ENCODE measurements around the gene LDAF1. TPM values are rescaled to one million over a fixed set of nuclear protein-coding genes. Genes with fewer than 3 reads are reported as not detected.
"Not testable (repeated sequence)": the region's sequence is repeated elsewhere in the genome, so short reads cannot be mapped to it uniquely, and the experiment has no call there.

LDAF1 gene
- 67.2 and 104 TPM in 2 replicates for total RNA-seq (2014; rRNA removed; shearing (Covaris generic); ENCODE audit: low replicate concordance)

- in situ Hi-C loops (cut with HindIII; ENCODE audit: low pct_unique_long_range_greater_than_20kb, low sequenced_read_pairs), result no loop called here
- DNase-seq (ENCODE audit: low read depth), result peak; percentile 86
Observed at GRCh38 chr16:21158208-21159110, at the start of gene LDAF1. LDAF1 (plus strand) TSS chr16:21158674; CDS start chr16:21161183, 2,509 bp downstream.

- DNase-seq (ENCODE audit: low read depth); in situ Hi-C loops (cut with HindIII; ENCODE audit: low pct_unique_long_range_greater_than_20kb, low sequenced_read_pairs): not testable (repeated sequence)
Observed at GRCh38 chr16:21115551-21115950, 42.9 kb upstream of the LDAF1 start.

GRCh38 chr16:21116148-21116693, 42.3 kb upstream of the LDAF1 start:
- no peak for DNase-seq (ENCODE audit: low read depth)
- in situ Hi-C loops (cut with HindIII; ENCODE audit: low pct_unique_long_range_greater_than_20kb, low sequenced_read_pairs), result no loop called here

- in situ Hi-C loops (cut with HindIII; ENCODE audit: low pct_unique_long_range_greater_than_20kb, low sequenced_read_pairs), result no loop called here
- DNase-seq (ENCODE audit: low read depth), result no peak
Observed at GRCh38 chr16:21117567-21117966, 40.9 kb upstream of the LDAF1 start.

- in situ Hi-C loops (cut with HindIII; ENCODE audit: low pct_unique_long_range_greater_than_20kb, low sequenced_read_pairs), result no loop called here
- DNase-seq (ENCODE audit: low read depth), result peak; percentile 12
Observed at GRCh38 chr16:21120976-21121520, 37.4 kb upstream of the LDAF1 start.

- no peak for DNase-seq (ENCODE audit: low read depth)
- in situ Hi-C loops (cut with HindIII; ENCODE audit: low pct_unique_long_range_greater_than_20kb, low sequenced_read_pairs), result no loop called here
Observed at GRCh38 chr16:21125191-21125590, 33.3 kb upstream of the LDAF1 start.

GRCh38 chr16:21126518-21126917, 32.0 kb upstream of the LDAF1 start:
- DNase-seq (ENCODE audit: low read depth), result no peak
- in situ Hi-C loops (cut with HindIII; ENCODE audit: low pct_unique_long_range_greater_than_20kb, low sequenced_read_pairs), result no loop called here

- DNase-seq (ENCODE audit: low read depth), result no peak
- in situ Hi-C loops (cut with HindIII; ENCODE audit: low pct_unique_long_range_greater_than_20kb, low sequenced_read_pairs), result no loop called here
Observed at GRCh38 chr16:21128991-21129390, 29.5 kb upstream of the LDAF1 start.

GRCh38 chr16:21130811-21131210, 27.7 kb upstream of the LDAF1 start:
- no peak for DNase-seq (ENCODE audit: low read depth)
- in situ Hi-C loops (cut with HindIII; ENCODE audit: low pct_unique_long_range_greater_than_20kb, low sequenced_read_pairs), result no loop called here

GRCh38 chr16:21134053-21134452, 24.4 kb upstream of the LDAF1 start:
- in situ Hi-C loops (cut with HindIII; ENCODE audit: low pct_unique_long_range_greater_than_20kb, low sequenced_read_pairs), result no loop called here
- no peak for DNase-seq (ENCODE audit: low read depth)

- DNase-seq (ENCODE audit: low read depth), result no peak
- in situ Hi-C loops (cut with HindIII; ENCODE audit: low pct_unique_long_range_greater_than_20kb, low sequenced_read_pairs), result no loop called here
Observed at GRCh38 chr16:21145738-21146137, 12.7 kb upstream of the LDAF1 start.

- DNase-seq (ENCODE audit: low read depth), result peak; percentile 95
- in situ Hi-C loops (cut with HindIII; ENCODE audit: low pct_unique_long_range_greater_than_20kb, low sequenced_read_pairs), result no loop called here
Observed at GRCh38 chr16:21150375-21151001, 8.0 kb upstream of the LDAF1 start, which contains the start of gene DNAH3. DNAH3 (minus strand) TSS chr16:21150846; CDS start chr16:21150319, 527 bp downstream.

- in situ Hi-C loops (cut with HindIII; ENCODE audit: low pct_unique_long_range_greater_than_20kb, low sequenced_read_pairs); DNase-seq (ENCODE audit: low read depth): not testable (repeated sequence)
Observed at GRCh38 chr16:21152160-21153030, 6.1 kb upstream of the LDAF1 start.

GRCh38 chr16:21153124-21153729, 5.2 kb upstream of the LDAF1 start:
- in situ Hi-C loops (cut with HindIII; ENCODE audit: low pct_unique_long_range_greater_than_20kb, low sequenced_read_pairs); DNase-seq (ENCODE audit: low read depth): not testable (repeated sequence)

GRCh38 chr16:21156011-21156410, 2.5 kb upstream of the LDAF1 start:
- DNase-seq (ENCODE audit: low read depth); in situ Hi-C loops (cut with HindIII; ENCODE audit: low pct_unique_long_range_greater_than_20kb, low sequenced_read_pairs): not testable (repeated sequence)

GRCh38 chr16:21156767-21157467, 1.6 kb upstream of the LDAF1 start:
- in situ Hi-C loops (cut with HindIII; ENCODE audit: low pct_unique_long_range_greater_than_20kb, low sequenced_read_pairs), result no loop called here
- peak; percentile 82 for DNase-seq (ENCODE audit: low read depth)

- in situ Hi-C loops (cut with HindIII; ENCODE audit: low pct_unique_long_range_greater_than_20kb, low sequenced_read_pairs), result no loop called here
- DNase-seq (ENCODE audit: low read depth), result no peak
Observed at GRCh38 chr16:21157632-21158031, 842 bp upstream of the LDAF1 start.

Measured in Caki2 (cell line).